CD8-positive, alpha-beta memory T cell (primary cell): ENCODE data around the gene GGA3. TPM values are rescaled to one million over a fixed set of nuclear protein-coding genes. Genes with fewer than 3 reads are reported as not detected.
"Not testable (repeated sequence)": the region's sequence is repeated elsewhere in the genome, so short reads cannot be mapped to it uniquely, and the experiment has no call there.

Source experiments
- CTCF ChIA-PET: fragments of 350-600 bp; sonication (Branson Sonifier 250); formaldehyde crosslinking; loops from one replicate; lab custom pipeline; 2021; ENCODE audit warnings: antibody characterized with exemption; lab: Charles Lee
- POLR2A ChIA-PET: fragments of 350-600 bp; sonication (Branson Sonifier 250); formaldehyde crosslinking; loops from one replicate; lab custom pipeline; 2021; ENCODE audit warnings: antibody characterized with exemption; lab: Charles Lee
- DNase-seq, 5 donors: peaks; one replicate each; pipeline versions ENCODE4 v3.0.0 to v3.0.0-alpha.2; 2020 to 2022; ENCODE audit warnings: mixed read lengths in 1 of 5
- H3K27ac ChIP-seq: one replicate; pipeline ENCODE4 v1.7.0; 2013; ENCODE audit warnings: low read depth, mild to moderate bottlenecking, low read length, moderate library complexity
- H3K27me3 ChIP-seq: 2 replicates; pipeline ENCODE4 v1.7.0; 2013; ENCODE audit warnings: low read length, mild to moderate bottlenecking; ENCODE audit not compliant: insufficient read depth, poor library complexity, severe bottlenecking
- H3K36me3 ChIP-seq: 2 replicates; pipeline ENCODE4 v1.7.0; 2013; ENCODE audit warnings: mild to moderate bottlenecking, low read length, moderate library complexity; ENCODE audit not compliant: insufficient read depth
- H3K4me1 ChIP-seq: 2 replicates; pipeline ENCODE4 v1.7.0; 2013; ENCODE audit warnings: mild to moderate bottlenecking, low read length, moderate library complexity; ENCODE audit not compliant: insufficient read depth
- H3K4me3 ChIP-seq: 2 replicates; pipeline ENCODE4 v1.7.0; 2013; ENCODE audit warnings: mild to moderate bottlenecking, low read length
- H3K9me3 ChIP-seq: 2 replicates; pipeline ENCODE4 v1.7.0; 2013; ENCODE audit warnings: mild to moderate bottlenecking, low read length
- H3K27ac Mint-ChIP-seq, 8 donors: one replicate each; pipeline ENCODE4 v1.8.0; 2020 to 2021; ENCODE audit warnings: mixed read lengths in 8 of 8, mild to moderate bottlenecking in 6 of 8, inconsistent platforms in 3 of 8, moderate library complexity in 3 of 8
- H3K27me3 Mint-ChIP-seq, 2 donors: one replicate each; pipeline ENCODE4 v1.8.0; 2020 to 2021; ENCODE audit warnings: mixed read lengths in 2 of 2, mild to moderate bottlenecking in 1 of 2, moderate library complexity in 1 of 2
- H3K36me3 Mint-ChIP-seq, 3 donors: one replicate each; pipeline ENCODE4 v1.8.0; 2020 to 2021; ENCODE audit warnings: mixed read lengths in 3 of 3, inconsistent platforms in 1 of 3, mild to moderate bottlenecking in 1 of 3
- H3K4me1 Mint-ChIP-seq, 3 donors: one replicate each; pipeline ENCODE4 v1.8.0; 2020 to 2021; ENCODE audit warnings: mixed read lengths in 3 of 3, inconsistent platforms in 1 of 3, mild to moderate bottlenecking in 1 of 3
- H3K4me3 Mint-ChIP-seq, 7 donors: one replicate each; pipeline ENCODE4 v1.8.0; 2020 to 2021; ENCODE audit warnings: mixed read lengths in 7 of 7, mild to moderate bottlenecking in 6 of 7, moderate library complexity in 4 of 7, inconsistent platforms in 2 of 7
- H3K9me3 Mint-ChIP-seq, 5 donors: one replicate each; pipeline ENCODE4 v1.8.0; 2020 to 2022; ENCODE audit warnings: mixed read lengths in 5 of 5, mild to moderate bottlenecking in 3 of 5, moderate library complexity in 2 of 5, inconsistent platforms in 1 of 5
- polyA plus RNA-seq: library from polyadenylated mRNA; unstranded; fragments of 300-500 nt; fragmentation: Illumina TruSeq; gene quantifications from one replicate; pipeline ENCODE4 v1.2.3, GENCODE V29; 2021
- total RNA-seq, 2 experiments: library from RNA; stranded (reverse); gene quantifications; one replicate each; pipeline ENCODE4 v1.2.3, GENCODE V29; 2021

The GGA3 gene
- total and polyA plus RNA-seq, 3 experiments from 2014 or later, result 17.6 to 75.1 (median 73.2) TPM

DNA sequence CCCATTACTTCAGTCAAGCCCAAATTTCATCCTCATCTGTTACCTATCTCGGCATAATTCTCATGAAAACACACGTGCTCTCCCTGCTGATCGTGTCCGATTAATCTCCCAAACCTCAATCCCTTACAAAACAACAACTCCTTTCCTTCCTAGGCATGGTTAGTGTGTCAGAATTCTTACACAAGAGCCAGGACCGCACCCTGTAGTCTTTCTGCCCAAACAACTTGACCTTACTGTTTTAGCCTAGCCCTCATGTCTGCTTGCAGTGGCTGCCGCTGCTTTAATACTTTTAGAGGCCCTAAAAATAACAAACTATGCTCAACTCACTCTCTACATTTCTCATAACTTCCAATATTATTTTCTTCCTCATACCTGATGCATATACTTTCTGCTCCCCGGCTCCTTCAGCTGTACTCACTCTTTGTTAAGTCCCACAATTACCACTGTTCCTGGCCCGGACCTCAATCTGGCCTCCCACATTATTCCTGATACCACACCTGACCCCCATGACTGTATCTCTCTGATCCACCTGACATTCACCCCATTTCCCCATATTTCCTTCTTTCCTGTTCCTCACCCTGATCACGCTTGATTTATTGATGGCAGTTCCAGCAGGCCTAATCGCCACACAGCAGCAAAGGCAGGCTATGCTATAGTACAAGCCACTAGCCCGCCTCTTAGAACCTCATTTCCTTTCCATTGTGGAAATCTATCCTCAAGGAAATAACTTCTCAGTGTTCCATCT, 5.3 kb downstream of the GGA3 start:
- H3K4me1 ChIP-seq, result peaks cover 18% of the 10 kb centered on the region
- POLR2A ChIA-PET, H3K36me3 ChIP-seq, DNase-seq, H3K27me3 Mint-ChIP-seq, H3K4me3 Mint-ChIP-seq, CTCF ChIA-PET, H3K27me3 ChIP-seq, H3K9me3 ChIP-seq, H3K4me3 ChIP-seq, H3K27ac ChIP-seq, H3K9me3 Mint-ChIP-seq: not testable (repeated sequence)
- H3K4me1 Mint-ChIP-seq, result peaks cover 78 to 98% (median 97%) of the 10 kb centered on the region in 3 donors
- H3K36me3 Mint-ChIP-seq, result peaks cover 0 to 13% (median 3%) of the 10 kb centered on the region in 3 donors
- H3K27ac Mint-ChIP-seq, result peak overlapping the region in 6 of 8 donors; percentile 6 to 78 (median 34)

DNA sequence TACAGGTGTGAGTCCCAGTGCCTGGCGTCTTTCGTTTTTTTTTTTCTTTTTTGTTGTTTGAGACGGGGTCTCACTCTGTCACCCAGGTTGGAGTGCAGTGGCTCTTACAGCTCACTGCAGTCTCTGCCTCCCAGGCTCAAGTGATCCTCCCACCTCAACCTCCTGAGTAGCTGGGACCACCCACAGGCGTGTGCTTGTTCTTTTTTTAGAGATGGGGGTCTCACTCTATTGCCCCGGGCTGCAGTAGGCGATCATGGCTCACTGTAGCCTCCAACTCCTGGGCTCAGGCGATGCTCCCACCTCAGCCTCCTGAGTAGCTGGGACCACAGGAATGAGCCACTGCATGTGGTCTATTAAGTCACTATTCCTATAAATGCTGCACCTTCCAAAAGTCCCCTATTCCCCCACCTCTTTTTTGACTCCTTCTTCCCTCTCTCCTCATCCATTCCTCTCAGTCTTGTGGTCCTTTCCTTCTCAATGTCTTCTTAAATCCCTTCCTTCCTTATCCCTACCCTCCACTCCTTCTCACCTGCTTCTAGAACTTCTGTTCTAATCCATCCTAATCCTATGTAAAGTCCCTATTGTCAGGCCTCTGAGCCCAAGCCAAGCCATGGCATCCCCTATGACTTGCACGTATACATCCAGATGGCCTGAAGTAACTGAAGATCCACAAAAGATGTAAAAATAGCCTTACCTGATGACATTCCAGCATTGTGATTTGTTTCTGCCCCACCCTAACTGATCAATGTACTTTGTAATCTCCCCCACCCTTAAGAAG, 9.2 kb downstream of the GGA3 start:
- no peaks in the 10 kb centered on the region for H3K9me3 Mint-ChIP-seq
- H3K4me3 Mint-ChIP-seq, result no peak overlapping the region

DNA sequence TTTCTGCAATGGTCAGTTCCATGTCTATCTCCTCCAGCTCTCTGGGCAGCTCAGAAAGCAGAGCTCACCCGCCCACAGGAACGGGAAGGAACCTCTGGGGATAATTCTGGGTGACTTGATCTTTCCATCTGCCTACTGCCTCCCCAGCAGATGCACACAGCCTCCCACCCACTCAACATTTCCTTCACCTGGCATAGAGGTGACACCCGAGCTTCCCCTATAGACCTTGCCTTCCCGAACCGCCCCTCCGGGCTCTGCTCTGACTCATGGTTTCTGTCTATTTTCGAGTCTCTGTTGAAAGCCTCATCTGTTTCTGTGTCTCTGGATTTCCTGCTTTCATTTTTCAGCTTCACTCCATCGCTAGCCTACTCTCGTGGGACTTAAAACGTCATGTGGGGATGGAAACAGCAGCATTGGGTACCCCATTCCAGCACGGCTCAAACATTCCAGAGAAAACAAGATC, 11.4 kb downstream of the GGA3 start:
- ChIA-PET POLR2A (interaction anchor here (0.6 to 2.0 kb wide), 6 partner anchors 9 to 1115 kb away, joined by 3 to 11 read pairs (median 4); partner anchors contain the start of genes MIF4GD and SLC25A19), CTCF (interaction anchor here (1.0 to 1.7 kb wide), 3 partner anchors 9 to 21 kb away, joined by 3 to 6 read pairs (median 4); partner anchors contain the start of genes GGA3, MIF4GD and MRPS7)
- Mint-ChIP-seq H3K36me3 (peaks cover 0 to 27% (median 4%) of the 10 kb centered on the region in 3 donors), H3K4me1 (peaks cover 47 to 56% (median 53%) of the 10 kb centered on the region in 3 donors), H3K9me3 (no peaks in the 10 kb centered on the region), H3K4me3 (peak overlapping the region; percentile 35 to 85 (median 70)), H3K27ac (peak overlapping the region; percentile 79 to 98 (median 93)), H3K27me3 (peaks cover 0 to 1% of the 10 kb centered on the region in 2 donors)
- H3K4me1 ChIP-seq, result peaks cover 13% of the 10 kb centered on the region
- H3K4me3 ChIP-seq, result peak overlapping the region; percentile 49
- DNase-seq, result peak in 4 of 5 donors; percentile 26 to 71 (median 46)
- H3K27ac ChIP-seq, result peak overlapping the region; percentile 0
- no peaks in the 10 kb centered on the region for H3K9me3 ChIP-seq
- peaks cover 14% of the 10 kb centered on the region for H3K36me3 ChIP-seq
- H3K27me3 ChIP-seq, result no peaks in the 10 kb centered on the region

More for the DNA sequence above, 9.2 kb downstream of the GGA3 start:
- H3K27me3 ChIP-seq, result no peaks in the 10 kb centered on the region
- H3K4me3 ChIP-seq, result no peak overlapping the region
- H3K36me3 ChIP-seq, result no peaks in the 10 kb centered on the region
- H3K9me3 ChIP-seq, result no peaks in the 10 kb centered on the region
- peak in 1 of 5 donors; percentile 6 for DNase-seq
- Mint-ChIP-seq H3K27ac (peak overlapping the region in 7 of 8 donors; percentile 3 to 84 (median 24)), H3K4me1 (peaks cover 64 to 76% (median 75%) of the 10 kb centered on the region in 3 donors), H3K27me3 (peaks cover 0 to 1% of the 10 kb centered on the region in 2 donors), H3K36me3 (peaks cover 0 to 7% (median 0%) of the 10 kb centered on the region in 3 donors)
- peaks cover 13% of the 10 kb centered on the region for H3K4me1 ChIP-seq
- ChIA-PET POLR2A (interaction anchor here (0.6 kb wide), 1 partner anchor 407 kb away, joined by 3 read pairs; no protein-coding TSS in a partner anchor), CTCF (interaction anchor here (1.1 to 1.4 kb wide), 2 partner anchors 10 to 160 kb away, joined by 3 read pairs; partner anchors contain the start of gene MRPS7)
- no peak overlapping the region for H3K27ac ChIP-seq

DNA sequence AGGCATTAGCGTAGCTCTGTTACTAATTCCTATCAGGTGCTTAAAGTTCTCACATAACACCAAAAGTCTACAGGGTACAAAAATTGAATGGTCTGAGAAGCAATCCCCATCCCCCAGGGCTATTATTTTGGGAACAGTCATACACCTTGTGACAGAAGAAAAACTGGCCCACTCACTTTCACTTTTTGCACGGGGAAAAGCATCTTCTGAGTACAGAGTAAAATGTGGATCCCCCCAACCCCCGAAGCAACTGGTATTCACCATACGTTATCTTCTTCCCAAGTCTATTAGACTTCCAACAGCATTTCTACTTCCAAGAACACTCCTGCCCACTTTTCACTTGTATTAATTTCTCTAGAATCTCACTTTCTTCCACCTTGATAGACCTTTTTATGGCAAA, 11.8 kb downstream of the GGA3 start:
- peak overlapping the region; percentile 0 for H3K27ac ChIP-seq
- H3K27me3 ChIP-seq, result no peaks in the 10 kb centered on the region
- H3K4me3 ChIP-seq, result no peak overlapping the region
- CTCF ChIA-PET, result interaction anchor here (1.0 to 1.7 kb wide), 4 partner anchors 9 to 136 kb away, joined by 3 to 6 read pairs (median 4); partner anchors contain the start of genes GGA3, MIF4GD and MRPS7
- Mint-ChIP-seq H3K4me3 (peak overlapping the region; percentile 35 to 85 (median 70)), H3K27me3 (peaks cover 0 to 1% of the 10 kb centered on the region in 2 donors), H3K27ac (peak overlapping the region; percentile 79 to 98 (median 93)), H3K9me3 (no peaks in the 10 kb centered on the region), H3K36me3 (peaks cover 0 to 29% (median 5%) of the 10 kb centered on the region in 3 donors), H3K4me1 (peaks cover 44 to 52% (median 49%) of the 10 kb centered on the region in 3 donors)
- H3K4me1 ChIP-seq, result peaks cover 13% of the 10 kb centered on the region
- POLR2A ChIA-PET, result interaction anchor here (1.0 to 2.0 kb wide), 2 partner anchors 21 to 40 kb away, joined by 4 to 6 read pairs; partner anchors contain the start of genes MIF4GD and SLC25A19
- no peak for DNase-seq
- no peaks in the 10 kb centered on the region for H3K9me3 ChIP-seq
- peaks cover 19% of the 10 kb centered on the region for H3K36me3 ChIP-seq

DNA sequence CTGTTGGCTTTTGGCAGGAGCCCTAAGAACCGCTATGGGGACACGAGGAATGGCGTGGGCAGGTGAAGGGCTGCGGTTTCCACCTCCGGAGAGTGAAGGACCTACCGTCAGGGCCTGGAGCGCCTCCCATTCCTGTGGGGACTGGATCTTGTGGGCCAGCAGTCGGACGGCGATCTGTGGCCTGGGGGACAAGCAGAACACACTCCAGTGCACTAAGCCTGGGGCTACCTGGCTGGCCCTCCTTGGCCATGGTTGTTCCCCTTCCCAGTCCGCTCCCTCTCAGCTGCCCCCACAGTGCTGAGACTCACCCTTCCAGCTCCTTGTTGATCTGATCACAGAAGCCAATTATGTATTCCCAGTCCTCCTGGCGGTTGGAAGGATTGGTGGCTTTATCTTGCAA, 15.0 kb downstream of the GGA3 start:
- H3K4me1 ChIP-seq, result peaks cover 33% of the 10 kb centered on the region
- peaks cover 36% of the 10 kb centered on the region for H3K36me3 ChIP-seq
- H3K4me1 Mint-ChIP-seq, result peaks cover 42 to 50% (median 47%) of the 10 kb centered on the region in 3 donors

DNA sequence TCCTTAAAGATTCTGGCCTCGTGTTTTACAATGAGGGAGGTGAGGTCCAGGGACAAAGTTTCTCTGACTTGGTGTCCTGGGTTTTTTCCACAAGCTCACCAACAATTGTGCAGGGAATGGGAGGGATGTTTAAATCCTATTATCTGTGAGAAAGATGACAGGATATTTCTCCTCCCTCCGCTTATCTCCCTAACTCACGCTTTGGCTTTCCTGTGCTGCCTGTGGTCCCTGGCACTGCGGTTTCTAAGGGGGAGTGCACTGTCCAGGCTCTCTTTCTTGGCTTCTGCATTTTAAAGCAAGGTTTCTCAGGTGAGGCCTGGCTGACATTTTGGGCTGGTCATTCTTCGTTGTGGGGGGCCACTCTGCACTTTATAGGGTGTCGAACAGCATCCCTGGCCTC, 16.4 kb downstream of the GGA3 start:
- H3K27ac Mint-ChIP-seq, result peak overlapping the region in 1 of 8 donors; percentile 93
- H3K27ac ChIP-seq, result no peak overlapping the region
- POLR2A ChIA-PET, result interaction anchor here (0.5 to 1.3 kb wide), 2 partner anchors 25 to 36 kb away, joined by 3 read pairs; no protein-coding TSS in a partner anchor

More for the DNA sequence above, 15.0 kb downstream of the GGA3 start:
- Mint-ChIP-seq H3K36me3 (peaks cover 0 to 61% (median 17%) of the 10 kb centered on the region in 3 donors), H3K27me3 (peaks cover 0 to 1% of the 10 kb centered on the region in 2 donors), H3K27ac (peak overlapping the region in 4 of 8 donors; percentile 4 to 93 (median 75)), H3K9me3 (no peaks in the 10 kb centered on the region), H3K4me3 (no peak overlapping the region)
- ChIA-PET POLR2A (interaction anchor here (1.1 kb wide), 1 partner anchor 27 kb away, joined by 4 read pairs; no protein-coding TSS in a partner anchor), CTCF (no interaction called here)
- H3K27me3 ChIP-seq, result no peaks in the 10 kb centered on the region
- no peak overlapping the region for H3K27ac ChIP-seq
- H3K9me3 ChIP-seq, result no peaks in the 10 kb centered on the region
- no peak for DNase-seq
- H3K4me3 ChIP-seq, result no peak overlapping the region

More for the DNA sequence above, 16.4 kb downstream of the GGA3 start:
- no peak overlapping the region for H3K4me3 Mint-ChIP-seq
- Histone ChIP-seq H3K27me3 (no peaks in the 10 kb centered on the region), H3K36me3 (peaks cover 44% of the 10 kb centered on the region), H3K4me1 (peaks cover 36% of the 10 kb centered on the region), H3K4me3 (no peak overlapping the region), H3K9me3 (no peaks in the 10 kb centered on the region)
- no peak for DNase-seq
- peaks cover 33 to 48% (median 36%) of the 10 kb centered on the region in 3 donors for H3K4me1 Mint-ChIP-seq
- peaks cover 0 to 75% (median 18%) of the 10 kb centered on the region in 3 donors for H3K36me3 Mint-ChIP-seq
- peaks cover 0 to 1% of the 10 kb centered on the region in 2 donors for H3K27me3 Mint-ChIP-seq
- H3K9me3 Mint-ChIP-seq, result no peaks in the 10 kb centered on the region
- CTCF ChIA-PET, result interaction anchor here (1.9 kb wide), 1 partner anchor 16 kb away, joined by 8 read pairs; the partner anchor contains the start of genes GGA3 and MRPS7
